HG03025 (cell line): ENCODE results near the gene ADPRH.
"Not testable (repeated sequence)": the region's sequence is repeated elsewhere in the genome, so short reads cannot be mapped to it uniquely, and the experiment has no call there.

Experiments used
- ATAC-seq: cut with Tn5 transposase; IDR thresholded peaks from one replicate; pipeline ENCODE4 v1.9.1; 2021; ENCODE audit warnings: mild to moderate bottlenecking, moderate library complexity; ENCODE audit not compliant: unreplicated experiment, low FRiP score

ADPRH gene

GRCh38 chr3:119594929-119595328 is 15.6 kb downstream of the ADPRH start:
- not testable (repeated sequence) for ATAC-seq

- ATAC-seq, result no peak
These were observed 16.5 kb downstream of the ADPRH start for GRCh38 chr3:119595639-119596334.

- no peak for ATAC-seq
These were observed 17.1 kb downstream of the ADPRH start for GRCh38 chr3:119596398-119596797.

- no peak for ATAC-seq
These were observed 18.4 kb downstream of the ADPRH start, which contains the start of gene PLA1A for GRCh38 chr3:119597548-119598288. PLA1A (plus strand) TSS chr3:119597885; CDS start chr3:119597914, 29 bp downstream.

- ATAC-seq, result no peak
These were observed 19.3 kb downstream of the ADPRH start for GRCh38 chr3:119598410-119599098.

- no peak for ATAC-seq
These were observed 20.4 kb downstream of the ADPRH start for GRCh38 chr3:119599558-119600174.

GRCh38 chr3:119600732-119601131 is 21.4 kb downstream of the ADPRH start:
- ATAC-seq, result peak; percentile 74

- ATAC-seq, result no peak
These were observed 21.9 kb downstream of the ADPRH start for GRCh38 chr3:119601154-119601553.

GRCh38 chr3:119602676-119603075 is 23.4 kb downstream of the ADPRH start:
- no peak for ATAC-seq

- no peak for ATAC-seq
These were observed 25.6 kb downstream of the ADPRH start for GRCh38 chr3:119604878-119605277.

- no peak for ATAC-seq
These were observed 29.2 kb downstream of the ADPRH start for GRCh38 chr3:119608405-119609000.

- no peak for ATAC-seq
These were observed 30.0 kb downstream of the ADPRH start for GRCh38 chr3:119609301-119609700.

GRCh38 chr3:119611664-119612063 is 32.4 kb downstream of the ADPRH start:
- ATAC-seq, result no peak

GRCh38 chr3:119613201-119613600 is 33.9 kb downstream of the ADPRH start:
- no peak for ATAC-seq

- no peak for ATAC-seq
These were observed 34.6 kb downstream of the ADPRH start for GRCh38 chr3:119613872-119614271.

- no peak for ATAC-seq
These were observed 36.8 kb downstream of the ADPRH start for GRCh38 chr3:119616056-119616455.

- no peak for ATAC-seq
These were observed 39.8 kb downstream of the ADPRH start for GRCh38 chr3:119619094-119619493.

- ATAC-seq, result no peak
These were observed 41.6 kb downstream of the ADPRH start for GRCh38 chr3:119620899-119621298.

GRCh38 chr3:119624002-119624720 is 44.9 kb downstream of the ADPRH start:
- no peak for ATAC-seq
